K562 (cell line): ENCODE results near the gene SCYL1. TPM values are rescaled to one million over a fixed set of nuclear protein-coding genes. Genes with fewer than 3 reads are reported as not detected.

Experiments used
- ASH1L ChIP-seq: fragments of 450-650 bp; IDR thresholded peaks from 2 replicates; pipeline ENCODE4 v1.6.1; 2018; ENCODE audit warnings: borderline replicate concordance, mild to moderate bottlenecking, low read depth; ENCODE audit not compliant: partially characterized antibody
- BACH1 ChIP-seq: fragments of 200-800 bp; sonication (Bioruptor generic); IDR thresholded peaks from 2 replicates; pipeline ENCODE4 v1.6.1; 2016; ENCODE audit warnings: missing genetic modification characterization, missing compliant biosample characterization
- C11orf30 ChIP-seq: fragments of 450-650 bp; IDR thresholded peaks from 2 replicates; pipeline ENCODE4 v1.6.1; 2016; ENCODE audit warnings: low read depth, mild to moderate bottlenecking
- CSDE1 ChIP-seq, 2 experiments: fragments of 450-650 bp; IDR thresholded peaks; 2 replicates each; pipeline ENCODE4 v1.6.1; 2016; ENCODE audit warnings: mild to moderate bottlenecking in 1 of 2
- EGR1 ChIP-seq: fragments of 450-650 bp; conservative IDR thresholded peaks from 2 replicates; pipeline ENCODE4 v1.6.1; 2017; ENCODE audit warnings: mild to moderate bottlenecking
- ELF1 ChIP-seq: fragments of 200-800 bp; sonication (Bioruptor generic); IDR thresholded peaks from 2 replicates; pipeline ENCODE4 v1.6.1; 2016; ENCODE audit warnings: missing genetic modification characterization, missing compliant biosample characterization
- FOS ChIP-seq: IDR thresholded peaks from 3 replicates; pipeline ENCODE4 v1.6.1; 2011; ENCODE audit not compliant: insufficient read length; ENCODE audit errors: extremely low read depth
- KAT8 ChIP-seq: fragments of 450-650 bp; IDR thresholded peaks from 2 replicates; pipeline ENCODE4 v1.6.1; 2016; ENCODE audit warnings: low read depth, mild to moderate bottlenecking
- MECOM ChIP-seq: fragments of 250-450 bp; sonication (Bioruptor Pico); IDR thresholded peaks from 2 replicates; pipeline ENCODE4 v1.8.0; 2022; ENCODE audit warnings: inconsistent platforms
- NR2C1 ChIP-seq, 2 experiments: fragments of 450-650 bp; IDR thresholded peaks; 2 replicates each; pipeline ENCODE4 v1.6.1; 2017; ENCODE audit warnings: mild to moderate bottlenecking in 2 of 2, antibody characterized with exemption in 1 of 2, inconsistent platforms in 1 of 2, missing compliant biosample characterization in 1 of 2, missing genetic modification characterization in 1 of 2
- NR4A1 ChIP-seq, 2 experiments: fragments of 250-450 bp in 1 of 2; fragments of 450-650 bp in 1 of 2; sonication (Bioruptor Pico) in 1 of 2; IDR thresholded peaks; 2 replicates each; pipeline versions ENCODE4 v1.4.0 to v1.6.1; 2016 to 2020; ENCODE audit warnings: mild to moderate bottlenecking in 2 of 2, missing compliant biosample characterization in 1 of 2, missing genetic modification characterization in 1 of 2, moderate library complexity in 1 of 2
- PHF8 ChIP-seq: fragments of 200-600 bp; sonication (generic); IDR thresholded peaks from 2 replicates; pipeline ENCODE4 v1.6.1; 2012; ENCODE audit warnings: mixed run types, mild to moderate bottlenecking, inconsistent platforms, low read length, moderate library complexity, borderline replicate concordance
- SAFB ChIP-seq: fragments of 200-400 bp; formaldehyde crosslinking; IDR thresholded peaks from 2 replicates; pipeline ENCODE4 v1.6.1; 2017; ENCODE audit warnings: low read depth, low read length, borderline replicate concordance
- SMAD4 ChIP-seq: fragments of 250-450 bp; sonication (Bioruptor Pico); conservative IDR thresholded peaks from 2 replicates; pipeline ENCODE4 v1.8.0; 2021; ENCODE audit warnings: inconsistent platforms, mild to moderate bottlenecking, moderate library complexity
- SPI1 ChIP-seq: IDR thresholded peaks from 2 replicates; pipeline ENCODE4 v1.6.1; 2011; ENCODE audit warnings: low read depth, low read length, control low read depth, borderline replicate concordance
- TARDBP ChIP-seq: fragments of 450-650 bp; IDR thresholded peaks from 2 replicates; pipeline ENCODE4 v1.6.1; 2016
- YY1 ChIP-seq, 3 experiments: IDR thresholded peaks; 2 replicates each; pipeline ENCODE4 v1.6.1; 2011; ENCODE audit warnings: low read length in 2 of 3, mild to moderate bottlenecking in 2 of 3, moderate library complexity in 2 of 3, borderline replicate concordance in 1 of 3, control low read depth in 1 of 3, low read depth in 1 of 3; ENCODE audit not compliant: insufficient read depth in 3 of 3, insufficient replicate concordance in 2 of 3, control insufficient read depth in 1 of 3, insufficient read length in 1 of 3; ENCODE audit errors: extremely low read depth in 1 of 3
- ZNF584 ChIP-seq: fragments of 200-800 bp; sonication (Bioruptor generic); IDR thresholded peaks from 2 replicates; pipeline ENCODE4 v1.6.1; 2016; ENCODE audit warnings: low read depth, mild to moderate bottlenecking, missing genetic modification characterization, missing compliant biosample characterization
- ZNF766 ChIP-seq: fragments of 200-800 bp; sonication (Bioruptor generic); conservative IDR thresholded peaks from 2 replicates; pipeline ENCODE4 v1.6.1; 2016; ENCODE audit warnings: missing genetic modification characterization, missing compliant biosample characterization
- polyA plus RNA-seq, 8 experiments: library from polyadenylated mRNA; depleted of rRNA in 4 of 8; stranded (reverse) in 5 of 8; unstranded in 3 of 8; fragments of >200 nt; fragmentation: Nextera tagmentation in 2 of 8; fragmentation: Illumina TruSeq in 1 of 8; extraction: Ambion mirVana in 2 of 8; extraction: Trizol in 1 of 8; gene quantifications; 2 replicates each; pipeline versions ENCODE4 v1.2.1 to v1.2.3, GENCODE V29; 2011 to 2014; ENCODE audit warnings: inconsistent platforms in 1 of 8, missing spikeins in 1 of 8
- total RNA-seq, 7 experiments: library from RNA; depleted of rRNA in 6 of 7; stranded (reverse); fragments of >200 nt in 6 of 7; fragmentation: Illumina TruSeq in 2 of 7; extraction: Trizol in 2 of 7; gene quantifications; 2 replicates each; pipeline versions ENCODE4 v1.2.1 to v1.2.3, GENCODE V29; 2011 to 2021; ENCODE audit warnings: low replicate concordance in 1 of 7
- TF ChIP-seq, protein P1 (sequence below): fragments of 450-650 bp; formaldehyde crosslinking; IDR thresholded peaks from 2 replicates; pipeline ENCODE4 v1.4.0; 2020; ENCODE audit warnings: mild to moderate bottlenecking, moderate library complexity
- TF ChIP-seq, protein P2 (sequence below), 2 experiments: fragments of 450-650 bp; conservative IDR thresholded peaks; 2 replicates each; pipeline ENCODE4 v1.6.1; 2017; ENCODE audit warnings: mild to moderate bottlenecking in 2 of 2, moderate library complexity in 2 of 2

The SCYL1 gene
- total and polyA plus RNA-seq, 9 of the 15 experiments (the other 6 are each of a cell fraction or from before 2014, with no cell fraction given), result 1.9 to 145 (median 57.6) TPM

DNA sequence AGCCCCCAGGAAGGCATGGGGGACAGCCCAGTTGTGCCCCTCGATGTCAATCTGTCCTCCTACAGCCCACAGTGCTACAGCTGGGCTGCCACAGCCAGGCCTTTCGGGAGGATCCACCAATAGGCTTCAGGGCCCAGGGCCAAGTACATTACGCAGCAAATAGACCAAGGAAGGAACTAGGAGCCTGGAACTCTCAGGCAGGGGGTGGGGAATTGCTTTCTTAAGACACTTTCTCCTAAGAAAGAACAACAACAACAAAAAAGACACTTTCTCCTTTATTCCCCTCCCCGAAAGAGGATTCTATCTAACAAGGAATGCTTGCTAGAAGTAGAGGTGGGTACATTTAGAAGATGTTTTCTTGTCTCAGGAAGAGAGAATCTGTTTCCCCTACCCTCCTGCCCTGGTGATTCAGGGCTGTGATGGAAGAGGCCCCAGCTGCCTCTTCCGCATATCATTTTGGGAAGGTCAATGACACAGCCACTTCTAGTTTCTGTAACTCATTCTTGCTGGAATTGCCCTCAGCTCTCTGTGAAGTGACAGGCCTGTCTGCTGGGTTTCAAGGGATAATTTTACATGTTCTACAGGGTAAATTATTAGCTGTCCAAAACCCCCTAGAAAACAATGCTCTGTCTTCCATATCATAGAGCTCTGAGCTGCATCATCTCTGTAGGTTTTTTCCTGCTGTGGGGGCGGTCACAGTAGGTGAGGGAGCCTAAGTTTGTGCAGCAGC, 32.1 kb upstream of the SCYL1 start (continued):
- TF ChIP-seq ASH1L (peak; percentile 70), SAFB (no peak), SPI1 (peak; percentile 51; the same call in 1 of the 2 replicates), FOS (no peak), TARDBP (no peak), SMAD4 (CRISPR knock-in tag) (0 out of 2 replicates have a peak, but pooled peaks have one; percentile 31), C11orf30 (peak; percentile 41), MECOM (CRISPR knock-in tag) (peak; percentile 10; the same call in 1 of the 2 replicates), EGR1 (peak; percentile 79), ZNF766 (CRISPR knock-in tag) (0 out of 2 replicates have a peak, but pooled peaks have one; percentile 45), KAT8 (no peak), ELF1 (peak; percentile 88), PHF8 (peak; percentile 29; the same call in 1 of the 2 replicates), CSDE1 (IDR thresholded peaks at IDR 0.05) (no peak), NR2C1 (IDR thresholded peaks at IDR 0.05) (no peak), NR2C1 (tag; IDR thresholded peaks at IDR 0.05) (peak; percentile 7; the same call in 1 of the 2 replicates), YY1 (IDR thresholded peaks at IDR 0.05; ENCODE audit: borderline replicate concordance in 1 of 3, control insufficient read depth in 1 of 3, extremely low read depth in 1 of 3, insufficient read depth in 3 of 3, insufficient read length in 1 of 3, insufficient replicate concordance in 2 of 3, low read depth in 1 of 3, low read length in 2 of 3) (peak in 1 of 3 experiments; percentile 66), ZNF584 (0 out of 2 replicates have a peak, but pooled peaks have one; percentile 31), BACH1 (peak; percentile 79; the same call in 1 of the 2 replicates), NR4A1 (CRISPR knock-in tag; IDR thresholded peaks at IDR 0.05) (no peak), NR4A1 (tag; IDR thresholded peaks at IDR 0.05) (peak; percentile 70; the same call in 1 of the 2 replicates)
- TF ChIP-seq, protein P1, sequence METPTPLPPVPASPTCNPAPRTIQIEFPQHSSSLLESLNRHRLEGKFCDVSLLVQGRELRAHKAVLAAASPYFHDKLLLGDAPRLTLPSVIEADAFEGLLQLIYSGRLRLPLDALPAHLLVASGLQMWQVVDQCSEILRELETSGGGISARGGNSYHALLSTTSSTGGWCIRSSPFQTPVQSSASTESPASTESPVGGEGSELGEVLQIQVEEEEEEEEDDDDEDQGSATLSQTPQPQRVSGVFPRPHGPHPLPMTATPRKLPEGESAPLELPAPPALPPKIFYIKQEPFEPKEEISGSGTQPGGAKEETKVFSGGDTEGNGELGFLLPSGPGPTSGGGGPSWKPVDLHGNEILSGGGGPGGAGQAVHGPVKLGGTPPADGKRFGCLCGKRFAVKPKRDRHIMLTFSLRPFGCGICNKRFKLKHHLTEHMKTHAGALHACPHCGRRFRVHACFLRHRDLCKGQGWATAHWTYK (CRISPR knock-in tag), result 0 out of 2 replicates have a peak, but pooled peaks have one; percentile 16
- TF ChIP-seq, protein P2, sequence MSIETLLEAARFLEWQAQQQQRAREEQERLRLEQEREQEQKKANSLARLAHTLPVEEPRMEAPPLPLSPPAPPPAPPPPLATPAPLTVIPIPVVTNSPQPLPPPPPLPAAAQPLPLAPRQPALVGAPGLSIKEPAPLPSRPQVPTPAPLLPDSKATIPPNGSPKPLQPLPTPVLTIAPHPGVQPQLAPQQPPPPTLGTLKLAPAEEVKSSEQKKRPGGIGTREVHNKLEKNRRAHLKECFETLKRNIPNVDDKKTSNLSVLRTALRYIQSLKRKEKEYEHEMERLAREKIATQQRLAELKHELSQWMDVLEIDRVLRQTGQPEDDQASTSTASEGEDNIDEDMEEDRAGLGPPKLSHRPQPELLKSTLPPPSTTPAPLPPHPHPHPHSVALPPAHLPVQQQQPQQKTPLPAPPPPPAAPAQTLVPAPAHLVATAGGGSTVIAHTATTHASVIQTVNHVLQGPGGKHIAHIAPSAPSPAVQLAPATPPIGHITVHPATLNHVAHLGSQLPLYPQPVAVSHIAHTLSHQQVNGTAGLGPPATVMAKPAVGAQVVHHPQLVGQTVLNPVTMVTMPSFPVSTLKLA (conservative IDR thresholded peaks at IDR 0.05), result peak in 1 of 2 experiments; percentile 50; a peak in 1 of 4 replicates
